ENCODE results near the gene ERICH6.

Gene ERICH6

GRCh38 chr3:150725548-150725947, 21.8 kb upstream of the ERICH6 start:
- Mint-ChIP-seq H3K9me3 (no peaks in the 10 kb centered on the region), H3K4me3 (no peak overlapping the region), H3K27me3 (ENCODE audit: low read depth) (no peaks in the 10 kb centered on the region), H3K36me3 (ENCODE audit: low read depth) (no peaks in the 10 kb centered on the region), H3K27ac (no peak overlapping the region), H3K4me1 (no peaks in the 10 kb centered on the region)
- TF ChIP-seq, protein P1, sequence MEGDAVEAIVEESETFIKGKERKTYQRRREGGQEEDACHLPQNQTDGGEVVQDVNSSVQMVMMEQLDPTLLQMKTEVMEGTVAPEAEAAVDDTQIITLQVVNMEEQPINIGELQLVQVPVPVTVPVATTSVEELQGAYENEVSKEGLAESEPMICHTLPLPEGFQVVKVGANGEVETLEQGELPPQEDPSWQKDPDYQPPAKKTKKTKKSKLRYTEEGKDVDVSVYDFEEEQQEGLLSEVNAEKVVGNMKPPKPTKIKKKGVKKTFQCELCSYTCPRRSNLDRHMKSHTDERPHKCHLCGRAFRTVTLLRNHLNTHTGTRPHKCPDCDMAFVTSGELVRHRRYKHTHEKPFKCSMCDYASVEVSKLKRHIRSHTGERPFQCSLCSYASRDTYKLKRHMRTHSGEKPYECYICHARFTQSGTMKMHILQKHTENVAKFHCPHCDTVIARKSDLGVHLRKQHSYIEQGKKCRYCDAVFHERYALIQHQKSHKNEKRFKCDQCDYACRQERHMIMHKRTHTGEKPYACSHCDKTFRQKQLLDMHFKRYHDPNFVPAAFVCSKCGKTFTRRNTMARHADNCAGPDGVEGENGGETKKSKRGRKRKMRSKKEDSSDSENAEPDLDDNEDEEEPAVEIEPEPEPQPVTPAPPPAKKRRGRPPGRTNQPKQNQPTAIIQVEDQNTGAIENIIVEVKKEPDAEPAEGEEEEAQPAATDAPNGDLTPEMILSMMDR (IDR thresholded peaks at IDR 0.05; ENCODE audit: unreplicated experiment in 3 of 3): no peak

DNA sequence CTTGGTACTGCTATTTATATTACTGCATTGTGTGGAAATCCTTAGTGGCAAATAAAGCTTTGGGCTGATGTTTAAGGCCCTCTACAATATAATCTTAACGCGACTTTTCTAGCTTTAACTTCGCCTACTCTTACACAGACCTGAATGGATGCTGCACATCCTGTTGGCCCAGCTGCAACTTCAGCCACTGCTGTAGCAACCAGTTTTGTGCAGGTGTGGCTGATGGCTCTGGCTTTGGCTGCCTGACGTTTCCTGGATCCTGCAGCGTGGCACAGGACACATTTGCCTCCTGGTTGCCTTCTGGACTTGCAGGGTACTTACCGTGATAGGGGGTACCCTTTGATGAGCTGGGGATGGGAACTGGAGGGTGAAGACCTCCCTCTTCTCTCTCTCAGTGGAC, 20.2 kb upstream of the ERICH6 start:
- TF ChIP-seq, protein P1 (IDR thresholded peaks at IDR 0.05; ENCODE audit: unreplicated experiment in 3 of 3): no peak
- Mint-ChIP-seq H3K9me3 (no peaks in the 10 kb centered on the region), H3K27me3 (ENCODE audit: low read depth) (no peaks in the 10 kb centered on the region), H3K4me3 (no peak overlapping the region), H3K4me1 (no peaks in the 10 kb centered on the region), H3K27ac (no peak overlapping the region), H3K36me3 (ENCODE audit: low read depth) (no peaks in the 10 kb centered on the region)

- H3K27ac Mint-ChIP-seq: no peak overlapping the region
- H3K4me3 Mint-ChIP-seq: no peak overlapping the region
- H3K9me3 Mint-ChIP-seq: no peaks in the 10 kb centered on the region
- TF ChIP-seq, protein P1 (IDR thresholded peaks at IDR 0.05; ENCODE audit: unreplicated experiment in 3 of 3): no peak
- no peaks in the 10 kb centered on the region for H3K4me1 Mint-ChIP-seq
- H3K27me3 Mint-ChIP-seq (ENCODE audit: low read depth): no peaks in the 10 kb centered on the region
- H3K36me3 Mint-ChIP-seq (ENCODE audit: low read depth): no peaks in the 10 kb centered on the region
Observed at GRCh38 chr3:150722267-150722666, 18.5 kb upstream of the ERICH6 start.

DNA sequence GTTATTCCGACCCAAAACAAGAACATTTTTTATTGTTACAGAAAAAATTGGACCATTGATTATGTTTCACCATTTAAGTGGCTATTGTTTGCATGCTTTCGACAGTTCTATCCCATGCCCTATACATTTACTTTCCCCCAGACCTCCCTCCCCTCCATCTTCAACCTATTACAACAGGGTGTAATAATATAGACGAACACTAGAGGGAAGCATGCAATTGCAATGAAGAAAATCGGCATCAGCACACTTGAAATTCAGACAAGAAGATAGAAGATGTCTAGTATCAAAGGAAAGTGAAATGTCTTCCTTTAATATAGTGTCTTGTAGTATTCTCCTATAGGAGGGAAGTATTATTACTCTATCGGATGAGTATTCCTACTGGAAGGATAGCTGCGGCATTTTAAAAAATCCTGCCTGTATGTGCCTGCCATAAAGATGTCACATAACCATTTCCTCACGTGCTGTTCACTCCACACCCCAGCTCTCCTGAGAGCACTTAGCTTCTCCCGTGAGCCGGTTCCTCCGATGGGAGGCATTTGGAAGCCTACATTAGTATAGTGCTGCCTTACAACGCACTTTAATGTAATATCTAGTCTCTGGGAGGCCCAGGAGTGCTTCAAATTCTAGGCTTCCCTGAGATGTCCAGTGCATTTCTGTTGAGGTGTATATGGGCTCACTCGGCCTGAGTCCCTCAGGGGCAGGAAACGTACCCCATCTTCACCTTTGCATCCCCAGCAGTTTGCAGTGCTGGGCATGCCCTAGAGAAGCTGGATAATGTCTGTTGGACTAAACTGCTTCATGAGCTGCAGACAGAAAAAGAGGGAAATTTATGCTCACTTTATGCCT, 17.8 kb upstream of the ERICH6 start:
- Mint-ChIP-seq H3K4me3 (no peak overlapping the region), H3K27ac (no peak overlapping the region), H3K27me3 (ENCODE audit: low read depth) (no peaks in the 10 kb centered on the region), H3K4me1 (no peaks in the 10 kb centered on the region), H3K9me3 (no peaks in the 10 kb centered on the region), H3K36me3 (ENCODE audit: low read depth) (no peaks in the 10 kb centered on the region)
- TF ChIP-seq, protein P1 (IDR thresholded peaks at IDR 0.05; ENCODE audit: unreplicated experiment in 3 of 3): peak; percentile 73 to 86 (median 78)

DNA sequence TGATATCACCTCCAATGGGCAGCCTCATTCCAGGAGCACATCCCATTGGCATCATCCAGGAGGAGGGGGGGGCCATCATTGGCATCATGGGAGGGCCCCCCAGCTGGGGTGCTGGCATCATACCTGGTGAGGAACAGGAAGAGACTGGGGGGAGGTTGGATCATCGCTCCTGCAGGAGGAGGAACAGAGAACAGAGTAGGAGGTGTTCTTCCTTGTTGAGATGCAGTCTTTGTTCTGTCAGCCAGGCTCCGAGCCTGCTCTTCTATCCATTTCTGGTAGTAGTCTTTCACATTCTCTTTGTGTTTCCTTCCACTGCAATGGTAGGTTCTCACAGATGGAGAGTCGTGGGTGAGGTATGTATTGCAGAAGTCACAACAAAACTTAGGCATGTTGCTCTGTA, 16.7 kb upstream of the ERICH6 start:
- Mint-ChIP-seq H3K4me3 (no peak overlapping the region), H3K9me3 (peaks cover 7% of the 10 kb centered on the region), H3K4me1 (no peaks in the 10 kb centered on the region), H3K27ac (no peak overlapping the region), H3K27me3 (ENCODE audit: low read depth) (no peaks in the 10 kb centered on the region), H3K36me3 (ENCODE audit: low read depth) (peaks cover under 1% of the 10 kb centered on the region)
- TF ChIP-seq, protein P1 (IDR thresholded peaks at IDR 0.05; ENCODE audit: unreplicated experiment in 3 of 3): no peak

DNA sequence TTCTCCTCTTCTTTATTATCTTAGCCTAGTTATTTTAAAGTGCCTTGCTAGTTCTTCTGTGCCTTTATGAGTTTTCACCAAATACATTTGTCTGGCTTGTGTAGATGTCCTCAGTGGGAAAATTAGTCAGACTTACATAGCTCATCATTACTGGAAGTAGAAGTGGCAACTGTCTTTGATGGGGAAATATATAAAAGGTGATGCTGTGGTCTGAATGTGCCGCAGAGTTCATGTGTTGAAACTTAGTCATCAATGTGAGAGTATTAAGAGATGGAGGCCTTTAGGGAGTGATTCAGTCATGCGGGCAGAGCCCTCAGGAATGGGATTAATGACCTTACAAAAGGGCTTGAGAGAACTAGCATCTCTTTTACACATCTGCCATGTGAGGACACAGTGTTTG, 6.4 kb upstream of the ERICH6 start:
- no peaks in the 10 kb centered on the region for H3K27me3 Mint-ChIP-seq (ENCODE audit: low read depth)
- no peak overlapping the region for H3K27ac Mint-ChIP-seq
- no peak overlapping the region for H3K4me3 Mint-ChIP-seq
- no peaks in the 10 kb centered on the region for H3K4me1 Mint-ChIP-seq
- H3K36me3 Mint-ChIP-seq (ENCODE audit: low read depth): peaks cover 74% of the 10 kb centered on the region
- peaks cover 48% of the 10 kb centered on the region for H3K9me3 Mint-ChIP-seq
- TF ChIP-seq, protein P1 (IDR thresholded peaks at IDR 0.05; ENCODE audit: unreplicated experiment in 3 of 3): no peak

All from nephron (organoid).